Measurements from ENCODE around the gene KIAA1671. TPM values are rescaled to one million over a fixed set of nuclear protein-coding genes. Genes with fewer than 3 reads are reported as not detected.

KIAA1671 gene
- total RNA-seq, 4 donors from 2014 or later = 20.9 to 41.8 (median 28.4) TPM

DNA sequence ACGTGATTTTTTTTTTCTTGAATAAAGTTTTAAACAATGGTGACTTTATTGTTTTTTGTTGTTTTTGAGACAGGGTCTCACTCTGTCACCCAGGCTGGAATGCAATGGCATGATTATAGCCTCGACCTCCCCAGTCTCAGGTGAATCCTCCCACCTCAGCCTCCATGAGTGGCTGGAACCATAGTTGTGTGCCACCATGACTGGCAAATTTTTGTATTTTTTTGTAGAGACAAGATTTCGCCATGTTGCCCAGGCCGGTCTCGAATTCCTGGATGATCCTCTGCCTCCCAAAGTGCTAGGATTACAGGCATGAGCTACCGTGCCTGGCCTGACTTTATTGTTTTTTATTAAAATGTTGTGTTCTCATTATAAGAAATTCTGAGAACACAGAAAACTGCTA lies 235.0 kb downstream of the KIAA1671 start:
- ATAC-seq = no peak

DNA sequence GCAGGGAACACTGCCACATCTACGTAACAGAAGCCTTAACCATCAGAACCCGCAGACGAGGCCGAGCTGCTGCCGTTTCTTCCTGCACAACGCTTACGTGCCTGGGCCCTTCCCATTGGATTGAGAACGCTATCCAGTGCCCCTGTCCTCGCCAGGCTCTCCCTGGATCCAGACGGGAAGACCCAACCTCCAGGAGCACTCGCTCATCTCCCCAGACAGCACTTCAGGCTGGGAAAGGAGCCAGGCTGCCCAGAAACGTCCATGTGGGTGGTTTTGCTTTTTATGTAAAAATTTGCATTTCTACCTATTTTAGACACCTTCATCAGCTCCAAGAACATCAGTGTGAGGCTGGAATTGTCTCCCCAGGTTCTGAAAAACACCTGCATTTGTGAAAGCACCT lies 239.9 kb downstream of the KIAA1671 start:
- H3K9me3 ChIP-seq = no peaks in the 10 kb centered on the region
- WGBS, 2 donors (ENCODE audit: low coverage in 1 of 2) = 83 to 89% methylated on average over 8 to 9 of the region's 12 CpGs
- peaks cover 0 to 96% of the 10 kb centered on the region in 2 donors for H3K36me3 ChIP-seq
- no peak overlapping the region for H3K27ac ChIP-seq
- no peak for TF ChIP-seq POLR2A (IDR thresholded peaks at IDR 0.05)
- TF ChIP-seq, protein P1, sequence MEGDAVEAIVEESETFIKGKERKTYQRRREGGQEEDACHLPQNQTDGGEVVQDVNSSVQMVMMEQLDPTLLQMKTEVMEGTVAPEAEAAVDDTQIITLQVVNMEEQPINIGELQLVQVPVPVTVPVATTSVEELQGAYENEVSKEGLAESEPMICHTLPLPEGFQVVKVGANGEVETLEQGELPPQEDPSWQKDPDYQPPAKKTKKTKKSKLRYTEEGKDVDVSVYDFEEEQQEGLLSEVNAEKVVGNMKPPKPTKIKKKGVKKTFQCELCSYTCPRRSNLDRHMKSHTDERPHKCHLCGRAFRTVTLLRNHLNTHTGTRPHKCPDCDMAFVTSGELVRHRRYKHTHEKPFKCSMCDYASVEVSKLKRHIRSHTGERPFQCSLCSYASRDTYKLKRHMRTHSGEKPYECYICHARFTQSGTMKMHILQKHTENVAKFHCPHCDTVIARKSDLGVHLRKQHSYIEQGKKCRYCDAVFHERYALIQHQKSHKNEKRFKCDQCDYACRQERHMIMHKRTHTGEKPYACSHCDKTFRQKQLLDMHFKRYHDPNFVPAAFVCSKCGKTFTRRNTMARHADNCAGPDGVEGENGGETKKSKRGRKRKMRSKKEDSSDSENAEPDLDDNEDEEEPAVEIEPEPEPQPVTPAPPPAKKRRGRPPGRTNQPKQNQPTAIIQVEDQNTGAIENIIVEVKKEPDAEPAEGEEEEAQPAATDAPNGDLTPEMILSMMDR (IDR thresholded peaks at IDR 0.05) = no peak
- TF ChIP-seq POLR2AphosphoS5 (IDR thresholded peaks at IDR 0.05) = no peak
- no peak for TF ChIP-seq EP300 (IDR thresholded peaks at IDR 0.05)
- H3K4me1 ChIP-seq = no peaks in the 10 kb centered on the region
- H3K27me3 ChIP-seq = no peaks in the 10 kb centered on the region
- H3K4me3 ChIP-seq = no peak overlapping the region
- ATAC-seq = no peak

More for the DNA sequence above, 235.0 kb downstream of the KIAA1671 start:
- Histone ChIP-seq H3K36me3 (peaks cover 0 to 96% of the 10 kb centered on the region in 2 donors), H3K27ac (no peak overlapping the region), H3K4me3 (no peak overlapping the region), H3K4me1 (no peaks in the 10 kb centered on the region), H3K27me3 (no peaks in the 10 kb centered on the region), H3K9me3 (no peaks in the 10 kb centered on the region)
- WGBS, 2 donors (ENCODE audit: low coverage in 1 of 2) = 67 to 81% methylated on average over 1 to 5 of the region's 6 CpGs
- no peak for TF ChIP-seq POLR2A (IDR thresholded peaks at IDR 0.05)
- TF ChIP-seq EP300 (IDR thresholded peaks at IDR 0.05) = no peak
- TF ChIP-seq, protein P1 (IDR thresholded peaks at IDR 0.05) = no peak
- TF ChIP-seq POLR2AphosphoS5 (IDR thresholded peaks at IDR 0.05) = no peak

DNA sequence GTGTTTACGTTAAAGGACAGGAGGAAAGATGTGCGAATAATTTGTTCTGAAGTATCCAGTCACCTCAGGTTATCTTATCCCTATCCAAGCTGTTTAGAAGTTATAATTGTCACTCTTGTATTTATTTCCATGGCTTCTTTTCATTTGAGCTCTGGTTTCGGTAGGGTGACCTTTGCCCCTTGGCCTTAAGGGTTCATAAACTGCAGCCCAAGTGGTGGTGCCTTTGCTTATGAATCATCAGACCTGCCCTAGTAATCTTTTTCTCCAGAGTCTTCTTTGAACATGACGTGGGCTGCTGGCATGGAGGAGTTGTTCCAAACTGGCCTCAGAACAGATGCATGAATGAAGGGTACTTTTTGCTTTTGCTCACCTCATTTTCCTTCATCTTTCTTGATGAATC lies 240.6 kb downstream of the KIAA1671 start:
- Histone ChIP-seq H3K27ac (no peak overlapping the region), H3K27me3 (no peaks in the 10 kb centered on the region), H3K9me3 (no peaks in the 10 kb centered on the region), H3K36me3 (peaks cover 0 to 98% of the 10 kb centered on the region in 2 donors), H3K4me3 (no peak overlapping the region), H3K4me1 (no peaks in the 10 kb centered on the region)
- 44 to 78% methylated on average over 4 of the region's 4 CpGs for WGBS, 2 donors (ENCODE audit: low coverage in 1 of 2)
- ATAC-seq = no peak
- TF ChIP-seq, protein P1 (IDR thresholded peaks at IDR 0.05) = no peak
- no peak for TF ChIP-seq POLR2AphosphoS5 (IDR thresholded peaks at IDR 0.05)
- TF ChIP-seq EP300 (IDR thresholded peaks at IDR 0.05) = no peak
- TF ChIP-seq POLR2A (IDR thresholded peaks at IDR 0.05) = no peak

DNA sequence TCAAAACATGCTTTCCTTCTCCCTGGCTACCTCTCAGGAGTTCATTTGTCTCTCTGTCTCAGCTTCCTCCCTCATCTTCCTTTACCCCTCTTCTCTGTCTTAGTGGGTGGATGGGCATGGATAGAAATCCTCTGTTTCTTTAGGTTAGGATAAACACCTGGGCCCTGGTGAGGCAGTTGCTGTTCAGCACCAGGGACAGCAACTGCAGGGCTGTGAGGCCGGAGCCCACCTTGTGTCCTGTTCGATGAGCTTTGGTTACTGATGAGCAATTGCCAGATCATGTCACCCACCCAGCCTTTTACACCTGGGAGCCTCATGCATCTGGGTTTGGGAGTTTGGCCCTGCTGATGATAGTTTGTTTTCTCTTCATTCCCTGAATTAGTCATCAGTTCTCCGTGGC lies 241.0 kb downstream of the KIAA1671 start:
- Histone ChIP-seq H3K9me3 (no peaks in the 10 kb centered on the region), H3K27ac (no peak overlapping the region), H3K36me3 (peaks cover 0 to 96% of the 10 kb centered on the region in 2 donors), H3K4me1 (no peaks in the 10 kb centered on the region), H3K4me3 (no peak overlapping the region), H3K27me3 (no peaks in the 10 kb centered on the region)
- no peak for ATAC-seq
- 63 to 70% methylated on average over 3 of the region's 3 CpGs for WGBS, 2 donors (ENCODE audit: low coverage in 1 of 2)
- TF ChIP-seq POLR2AphosphoS5 (IDR thresholded peaks at IDR 0.05) = no peak
- TF ChIP-seq, protein P1 (IDR thresholded peaks at IDR 0.05) = no peak
- no peak for TF ChIP-seq EP300 (IDR thresholded peaks at IDR 0.05)
- no peak for TF ChIP-seq POLR2A (IDR thresholded peaks at IDR 0.05)

DNA sequence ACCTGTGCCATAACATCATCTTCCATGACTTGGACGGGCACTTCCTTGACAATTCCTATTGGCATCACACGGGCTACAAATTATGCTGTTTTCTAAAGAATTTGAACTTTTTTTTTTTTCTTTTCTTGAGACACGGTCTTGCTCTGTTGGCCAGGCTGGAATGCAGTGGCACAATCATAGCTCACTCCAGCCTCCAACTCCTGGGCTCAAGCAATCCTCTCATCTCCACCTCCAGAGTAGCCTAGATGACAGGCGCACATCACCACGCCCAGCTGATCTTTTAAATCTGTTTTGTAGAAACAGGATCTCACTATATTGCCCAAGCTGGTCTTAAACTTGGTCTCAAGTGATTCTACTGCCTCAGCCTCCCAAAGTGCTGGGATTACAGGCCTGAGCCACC lies 243.8 kb downstream of the KIAA1671 start:
- no peak overlapping the region for H3K27ac ChIP-seq
- ATAC-seq = no peak
- H3K4me1 ChIP-seq = no peaks in the 10 kb centered on the region
- H3K36me3 ChIP-seq = peaks cover 0 to 85% of the 10 kb centered on the region in 2 donors
- WGBS, 2 donors (ENCODE audit: low coverage in 1 of 2) = 73 to 85% methylated on average over 3 to 4 of the region's 5 CpGs
- H3K9me3 ChIP-seq = no peaks in the 10 kb centered on the region
- no peak for TF ChIP-seq POLR2AphosphoS5 (IDR thresholded peaks at IDR 0.05)
- no peak for TF ChIP-seq EP300 (IDR thresholded peaks at IDR 0.05)
- H3K27me3 ChIP-seq = no peaks in the 10 kb centered on the region
- no peak overlapping the region for H3K4me3 ChIP-seq

Measured in gastroesophageal sphincter (tissue), 4 donors.